Transverse colon (tissue), 4 donors: Measurements from ENCODE around the gene NUDT4. TPM values are rescaled to one million over a fixed set of nuclear protein-coding genes. Genes with fewer than 3 reads are reported as not detected.

ENCODE experiments used
- DNase-seq: peaks from one replicate; pipeline ENCODE4 v3.0.0-alpha.2; 2019
- H3K27ac ChIP-seq, 4 donors: fragments of 200-600 bp; sonication (generic); 2 replicates each; pipeline ENCODE4 v1.5.1; 2016 to 2018; ENCODE audit warnings: inconsistent platforms in 4 of 4
- H3K27me3 ChIP-seq: fragments of 200-600 bp; sonication (generic); 2 replicates; pipeline ENCODE4 v1.5.1; 2017; ENCODE audit warnings: inconsistent platforms
- H3K36me3 ChIP-seq, 4 donors: fragments of 200-600 bp; sonication (generic); 2 replicates each; pipeline ENCODE4 v1.5.1; 2017 to 2019; ENCODE audit warnings: inconsistent platforms in 4 of 4
- H3K4me1 ChIP-seq, 4 donors: fragments of 200-600 bp; sonication (generic); 2 replicates each; pipeline ENCODE4 v1.5.1; 2017 to 2020; ENCODE audit warnings: inconsistent platforms in 4 of 4
- H3K4me3 ChIP-seq, 4 donors: fragments of 200-600 bp; sonication (generic); 1 replicate in 1 of 4; 2 replicates in 3 of 4; pipeline versions ENCODE4 v1.5.1 to v1.6.1; 2017 to 2019; ENCODE audit warnings: inconsistent platforms in 4 of 4
- H3K9me3 ChIP-seq, 2 donors: fragments of 200-600 bp; sonication (generic); 2 replicates each; pipeline ENCODE4 v1.5.1; 2017 to 2019; ENCODE audit warnings: inconsistent platforms in 2 of 2
- CTCF ChIP-seq, 5 experiments: fragments of 200-600 bp in 3 of 5; fragments of 450-650 bp in 2 of 5; sonication (generic) in 3 of 5; IDR thresholded peaks; 1 replicate in 2 of 5; 2 replicates in 3 of 5; pipeline ENCODE4 v1.5.1; 2016 to 2017; ENCODE audit warnings: antibody characterized with exemption in 5 of 5, inconsistent platforms in 3 of 5, mild to moderate bottlenecking in 2 of 5, moderate library complexity in 1 of 5
- EP300 ChIP-seq: sonication (generic); formaldehyde crosslinking; IDR thresholded peaks from one replicate; pipeline ENCODE4 v1.6.1; 2017; ENCODE audit warnings: antibody characterized with exemption, low read depth
- POLR2A ChIP-seq: fragments of 450-650 bp; IDR thresholded peaks from one replicate; pipeline ENCODE4 v1.6.1; 2016; ENCODE audit warnings: antibody characterized with exemption, mild to moderate bottlenecking, moderate library complexity
- POLR2AphosphoS5 ChIP-seq, 3 donors: sonication (generic); formaldehyde crosslinking; IDR thresholded peaks; one replicate each; pipeline ENCODE4 v1.6.1; 2016; ENCODE audit warnings: antibody characterized with exemption in 3 of 3
- WGBS, 2 donors: methylation state at CpG; one replicate each; pipeline ENCODE4 v1.1.5; 2018; ENCODE audit warnings: low coverage in 1 of 2; 5-methylcytosine and 5-hydroxymethylcytosine counted together
- in situ Hi-C, 4 donors: fragments of 200-750 bp; cut with MboI; loops; one replicate each; pipeline versions ENCODE4 v1.15.0 to v1.15.1; 2017; ENCODE audit warnings: low sequenced_read_pairs in 3 of 4, low pct_ligation_motif_present in 1 of 4, low pct_unique_long_range_greater_than_20kb in 1 of 4
- intact Hi-C: fragments of 100-400 bp; cut with DNase I; formaldehyde crosslinking; loops from one replicate; pipeline ENCODE4 v1.15.1; 2023; ENCODE audit warnings: low total_unique reads
- total RNA-seq, 4 donors: library from RNA; depleted of rRNA; stranded (reverse); fragments of >200 nt; gene quantifications; one replicate each; pipeline ENCODE4 v1.1.0, GENCODE V29; 2016

The NUDT4 gene
- total RNA-seq, 4 donors from 2014 or later: 65.3 to 111 (median 90.9) TPM

GRCh38 chr12:93438266-93439050, 60.7 kb downstream of the NUDT4 start:
- Histone ChIP-seq H3K4me1 (peaks cover 7 to 57% (median 30%) of the 10 kb centered on the region in 4 donors), H3K27me3 (no peaks in the 10 kb centered on the region), H3K9me3 (no peaks in the 10 kb centered on the region), H3K36me3 (no peaks in the 10 kb centered on the region), H3K27ac (no peak overlapping the region), H3K4me3 (no peak overlapping the region)
- WGBS, 2 donors: 55 to 82% methylated on average over 3 of the region's 3 CpGs
- TF ChIP-seq POLR2A (no peak), CTCF (IDR thresholded peaks at IDR 0.05) (no peak), POLR2AphosphoS5 (IDR thresholded peaks at IDR 0.05) (no peak), EP300 (no peak)
- in situ Hi-C loops (no loop called here), intact Hi-C loops (no loop called here)
- DNase-seq: no peak

GRCh38 chr12:93440043-93440835, 62.5 kb downstream of the NUDT4 start:
- 15 to 22% methylated on average over 12 of the region's 12 CpGs for WGBS, 2 donors
- Histone ChIP-seq H3K27me3 (no peaks in the 10 kb centered on the region), H3K4me1 (peaks cover 7 to 40% (median 23%) of the 10 kb centered on the region in 4 donors), H3K36me3 (no peaks in the 10 kb centered on the region), H3K4me3 (peak overlapping the region; percentile 81 to 98 (median 98)), H3K27ac (peak overlapping the region in 2 of 4 donors; percentile 93 to 95), H3K9me3 (no peaks in the 10 kb centered on the region)
- no peak for DNase-seq
- intact Hi-C loops: no loop called here
- in situ Hi-C loops: no loop called here
- TF ChIP-seq POLR2AphosphoS5 (IDR thresholded peaks at IDR 0.05) (no peak), EP300 (no peak), POLR2A (no peak), CTCF (IDR thresholded peaks at IDR 0.05) (no peak)

- intact Hi-C loops: no loop called here
- no peak for TF ChIP-seq EP300
- no peak for TF ChIP-seq CTCF (IDR thresholded peaks at IDR 0.05)
- no peak for TF ChIP-seq POLR2AphosphoS5 (IDR thresholded peaks at IDR 0.05)
- TF ChIP-seq POLR2A: no peak
- in situ Hi-C loops: no loop called here
- H3K4me1 ChIP-seq: peaks cover 7 to 39% (median 21%) of the 10 kb centered on the region in 4 donors
- H3K9me3 ChIP-seq: no peaks in the 10 kb centered on the region
- WGBS, 2 donors: 1% methylated on average over 33 of the region's 55 CpGs; no CpG with 5 or more reads in 1 of the 2 donors
- H3K4me3 ChIP-seq: peak overlapping the region; percentile 81 to 98 (median 98)
- no peaks in the 10 kb centered on the region for H3K27me3 ChIP-seq
- H3K36me3 ChIP-seq: no peaks in the 10 kb centered on the region
- DNase-seq: peak; percentile 56
- peak overlapping the region; percentile 93 to 98 (median 96) for H3K27ac ChIP-seq
Measured at GRCh38 chr12:93441081-93441616, 63.4 kb downstream of the NUDT4 start.
